HCT116 (cell line): ENCODE results near the gene NRXN2. TPM values are rescaled to one million over a fixed set of nuclear protein-coding genes. Genes with fewer than 3 reads are reported as not detected.

Source experiments
- ATAC-seq: fragments of 200-7000 bp; cut with Tn5 transposase; 2 replicates; pipeline ENCODE4 v1.9.1; 2020; ENCODE audit warnings: mild to moderate bottlenecking, moderate library complexity
- BruUV-seq: library from RNA; stranded (reverse); fragments of 400-500 nt; replicated peaks from 2 replicates; lab custom pipeline; 2021; lab: Mats Ljungman, UMichigan
- CTCF ChIA-PET: fragments of 300-600 bp; sonication (Branson Sonifier 250); formaldehyde crosslinking; loops from one replicate; lab custom pipeline; 2021; ENCODE audit warnings: antibody characterized with exemption; lab: Charles Lee
- POLR2A ChIA-PET: fragments of 300-600, 350-600 bp; sonication (Branson Sonifier 250); formaldehyde crosslinking; loops from one replicate; lab custom pipeline; 2021; ENCODE audit warnings: antibody characterized with exemption; lab: Charles Lee
- RAD21 ChIA-PET, 2 experiments: fragments of 300-600 bp; sonication (Branson Sonifier 250); formaldehyde crosslinking; loops; one replicate each; lab custom pipeline; 2023; ENCODE audit warnings: low total read pairs in 2 of 2; ENCODE audit not compliant: uncharacterized antibody in 2 of 2, unreplicated experiment in 2 of 2, low non-redundant PET in 1 of 2; lab: Charles Lee
- DNase-seq: peaks from one replicate; pipeline ENCODE4 v3.0.0-alpha.2; 2010; ENCODE audit warnings: low read depth, low spot score
- H2AFZ ChIP-seq: fragments of 200-600 bp; shearing (Covaris generic), sonication (generic); 2 replicates; pipeline ENCODE4 v1.6.1; 2017; ENCODE audit warnings: low read depth, mixed run types, mixed read lengths, antibody characterized with exemption, low read length; ENCODE audit not compliant: poor library complexity, severe bottlenecking
- H3K27ac ChIP-seq: 2 replicates; pipeline ENCODE4 v1.5.1; 2012; ENCODE audit warnings: low read depth, low read length
- H3K27me3 ChIP-seq: fragments of 200-600 bp; sonication (generic); 2 replicates; pipeline ENCODE4 v1.6.1; 2016; ENCODE audit warnings: mixed run types, low read length, mixed read lengths; ENCODE audit not compliant: insufficient read depth
- H3K36me3 ChIP-seq, 2 experiments: fragments of 200-500 bp in 1 of 2; fragments of 200-600 bp in 1 of 2; sonication (Bioruptor generic) in 1 of 2; sonication (generic) in 1 of 2; 2 replicates each; pipeline versions ENCODE4 v1.5.1 to v1.6.1; 2014 to 2016; ENCODE audit warnings: low read length in 2 of 2, inconsistent platforms in 1 of 2, mixed read lengths in 1 of 2, mixed run types in 1 of 2; ENCODE audit not compliant: insufficient read depth in 2 of 2, control insufficient read depth in 1 of 2
- H3K4me1 ChIP-seq, 2 experiments: fragments of 200-600 bp in 1 of 2; sonication (generic) in 1 of 2; 2 replicates each; pipeline versions ENCODE4 v1.5.1 to v1.6.1; 2012 to 2017; ENCODE audit warnings: low read length in 2 of 2, inconsistent platforms in 1 of 2, mild to moderate bottlenecking in 1 of 2, mixed read lengths in 1 of 2, mixed run types in 1 of 2, moderate library complexity in 1 of 2; ENCODE audit not compliant: insufficient read depth in 2 of 2, control insufficient read depth in 1 of 2
- H3K4me2 ChIP-seq: fragments of 200-600 bp; sonication (generic); 2 replicates; pipeline ENCODE4 v1.6.1; 2017; ENCODE audit warnings: mixed run types, low read length, mixed read lengths
- H3K4me3 ChIP-seq, 2 experiments: fragments of 200-600 bp in 1 of 2; sonication (generic) in 1 of 2; replicated peaks in 1 of 2; 2 replicates each; pipeline ENCODE4 v1.5.1; 2011 to 2016; ENCODE audit warnings: low read length in 2 of 2, control low read depth in 1 of 2, low read depth in 1 of 2, mild to moderate bottlenecking in 1 of 2, mixed read lengths in 1 of 2, mixed run types in 1 of 2
- H3K79me2 ChIP-seq: fragments of 200-600 bp; sonication (generic); 2 replicates; pipeline ENCODE4 v1.6.1; 2017; ENCODE audit warnings: mild to moderate bottlenecking, mixed run types, low read length, moderate library complexity, mixed read lengths; ENCODE audit not compliant: insufficient read depth
- H3K9ac ChIP-seq: fragments of 200-600 bp; sonication (generic); 2 replicates; pipeline ENCODE4 v1.6.1; 2016; ENCODE audit warnings: low read length, mixed read lengths
- H3K9me2 ChIP-seq: fragments of 200-600 bp; sonication (generic), shearing (Covaris generic); 2 replicates; pipeline ENCODE4 v1.6.1; 2017; ENCODE audit warnings: mixed run types, mild to moderate bottlenecking, moderate library complexity; ENCODE audit not compliant: insufficient read depth
- H3K9me3 ChIP-seq, 2 experiments: fragments of 200-500 bp in 1 of 2; fragments of 200-600 bp in 1 of 2; sonication (Bioruptor generic) in 1 of 2; sonication (generic) in 1 of 2; 2 replicates each; pipeline ENCODE4 v1.6.1; 2014 to 2017; ENCODE audit warnings: low read length in 2 of 2, mixed read lengths in 2 of 2, inconsistent platforms in 1 of 2, low read depth in 1 of 2, mild to moderate bottlenecking in 1 of 2, mixed run types in 1 of 2, moderate library complexity in 1 of 2; ENCODE audit not compliant: control insufficient read depth in 1 of 2, insufficient read depth in 1 of 2
- H4K20me1 ChIP-seq: fragments of 200-600 bp; sonication (generic), shearing (Covaris generic); 2 replicates; pipeline ENCODE4 v1.6.1; 2017; ENCODE audit warnings: mixed run types, mild to moderate bottlenecking, moderate library complexity; ENCODE audit not compliant: insufficient read depth
- ATF3 ChIP-seq: IDR thresholded peaks from 2 replicates; pipeline ENCODE4 v1.6.1; 2012
- EGR1 ChIP-seq: IDR thresholded peaks from 2 replicates; pipeline ENCODE4 v1.6.1; 2012; ENCODE audit warnings: low read depth
- ELF1 ChIP-seq: IDR thresholded peaks from 2 replicates; pipeline ENCODE4 v1.6.1; 2012; ENCODE audit warnings: low read depth, borderline replicate concordance
- EZH2 ChIP-seq: fragments of 200-600 bp; sonication (generic); IDR thresholded peaks from 2 replicates; pipeline ENCODE4 v1.6.1; 2017; ENCODE audit warnings: antibody characterized with exemption, mixed run types
- EZH2phosphoT487 ChIP-seq: fragments of 200-600 bp; IDR thresholded peaks from 2 replicates; pipeline ENCODE4 v1.6.1; 2018; ENCODE audit warnings: antibody characterized with exemption, borderline replicate concordance
- FOSL1 ChIP-seq: IDR thresholded peaks from 2 replicates; pipeline ENCODE4 v1.6.1; 2012; ENCODE audit warnings: low read depth
- JUND ChIP-seq: IDR thresholded peaks from 2 replicates; pipeline ENCODE4 v1.6.1; 2012
- MAX ChIP-seq: IDR thresholded peaks from 2 replicates; pipeline ENCODE4 v1.6.1; 2012
- POLR2A ChIP-seq: IDR thresholded peaks from 2 replicates; pipeline ENCODE4 v1.7.0; 2011; ENCODE audit warnings: borderline replicate concordance; ENCODE audit not compliant: insufficient read depth, insufficient read length; ENCODE audit errors: extremely low read depth
- POLR2AphosphoS5 ChIP-seq: IDR thresholded peaks from 2 replicates; pipeline ENCODE4 v1.6.1; 2011; ENCODE audit warnings: mild to moderate bottlenecking, low read depth, low read length, moderate library complexity
- RAD21 ChIP-seq: IDR thresholded peaks from 2 replicates; pipeline ENCODE4 v1.6.1; 2012; ENCODE audit warnings: low read depth, mild to moderate bottlenecking
- SIN3A ChIP-seq: IDR thresholded peaks from 2 replicates; pipeline ENCODE4 v1.6.1; 2012; ENCODE audit warnings: low read depth
- SP1 ChIP-seq: IDR thresholded peaks from 2 replicates; pipeline ENCODE4 v1.6.1; 2012; ENCODE audit warnings: low read depth
- SRF ChIP-seq: IDR thresholded peaks from 2 replicates; pipeline ENCODE4 v1.6.1; 2012; ENCODE audit warnings: low read depth
- YY1 ChIP-seq: IDR thresholded peaks from 2 replicates; pipeline ENCODE4 v1.6.1; 2011; ENCODE audit warnings: low read length, low read depth, moderate library complexity, mild to moderate bottlenecking; ENCODE audit not compliant: insufficient replicate concordance; ENCODE audit errors: extremely low read depth
- ZFX ChIP-seq: fragments of 450-650 bp; IDR thresholded peaks from 2 replicates; pipeline ENCODE4 v1.6.1; 2017
- intact Hi-C: fragments of 100-400 bp; cut with micrococcal nuclease; formaldehyde crosslinking; loops from 2 replicates; pipeline ENCODE4 v1.10.0; 2022
- total RNA-seq: library from RNA; stranded (reverse); gene quantifications from one replicate; pipeline ENCODE4 v1.2.1, GENCODE V29; 2021; ENCODE audit not compliant: unreplicated experiment
- TF ChIP-seq, protein P1 (sequence below): IDR thresholded peaks from 2 replicates; pipeline ENCODE4 v1.6.1; 2011; ENCODE audit warnings: mild to moderate bottlenecking, low read length, moderate library complexity; ENCODE audit not compliant: insufficient replicate concordance; ENCODE audit errors: extremely low read depth
- TF ChIP-seq, protein P2 (sequence below), 3 experiments: fragments of 200-600 bp in 1 of 3; sonication (generic) in 1 of 3; IDR thresholded peaks in 2 of 3; conservative IDR thresholded peaks in 1 of 3; 2 replicates each; pipeline ENCODE4 v1.5.1; 2012 to 2017; ENCODE audit warnings: low read depth in 2 of 3, low read length in 2 of 3, antibody characterized with exemption in 1 of 3, borderline replicate concordance in 1 of 3, control low read depth in 1 of 3, mild to moderate bottlenecking in 1 of 3, mixed read lengths in 1 of 3, mixed run types in 1 of 3, moderate library complexity in 1 of 3; ENCODE audit not compliant: insufficient read depth in 1 of 3

Gene NRXN2
- total RNA-seq, 1 experiment from 2014 or later: 1.5 TPM

DNA sequence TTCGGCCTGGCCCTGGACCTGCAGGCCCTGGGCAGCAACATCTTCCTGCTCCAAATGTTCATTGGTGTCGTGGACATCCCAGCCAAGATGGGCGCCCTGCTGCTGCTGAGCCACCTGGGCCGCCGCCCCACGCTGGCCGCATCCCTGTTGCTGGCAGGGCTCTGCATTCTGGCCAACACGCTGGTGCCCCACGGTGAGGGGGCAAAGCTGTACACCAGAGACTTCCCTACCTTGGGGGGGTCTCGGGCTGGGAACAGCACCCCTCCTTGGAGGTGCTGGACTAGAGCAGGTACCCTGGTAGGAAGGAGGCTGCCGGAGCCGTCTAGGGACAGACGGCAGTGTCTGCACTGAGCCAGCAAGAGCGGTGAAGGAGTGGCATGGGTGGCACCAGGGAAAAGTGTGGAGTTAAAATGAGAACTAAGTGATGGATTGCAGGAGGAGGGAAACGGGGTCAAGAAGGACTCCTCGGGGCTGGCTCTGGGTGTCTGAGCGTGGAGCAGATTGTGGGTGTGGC, 123.2 kb downstream of the NRXN2 start (continued):
- TF ChIP-seq, protein P1, sequence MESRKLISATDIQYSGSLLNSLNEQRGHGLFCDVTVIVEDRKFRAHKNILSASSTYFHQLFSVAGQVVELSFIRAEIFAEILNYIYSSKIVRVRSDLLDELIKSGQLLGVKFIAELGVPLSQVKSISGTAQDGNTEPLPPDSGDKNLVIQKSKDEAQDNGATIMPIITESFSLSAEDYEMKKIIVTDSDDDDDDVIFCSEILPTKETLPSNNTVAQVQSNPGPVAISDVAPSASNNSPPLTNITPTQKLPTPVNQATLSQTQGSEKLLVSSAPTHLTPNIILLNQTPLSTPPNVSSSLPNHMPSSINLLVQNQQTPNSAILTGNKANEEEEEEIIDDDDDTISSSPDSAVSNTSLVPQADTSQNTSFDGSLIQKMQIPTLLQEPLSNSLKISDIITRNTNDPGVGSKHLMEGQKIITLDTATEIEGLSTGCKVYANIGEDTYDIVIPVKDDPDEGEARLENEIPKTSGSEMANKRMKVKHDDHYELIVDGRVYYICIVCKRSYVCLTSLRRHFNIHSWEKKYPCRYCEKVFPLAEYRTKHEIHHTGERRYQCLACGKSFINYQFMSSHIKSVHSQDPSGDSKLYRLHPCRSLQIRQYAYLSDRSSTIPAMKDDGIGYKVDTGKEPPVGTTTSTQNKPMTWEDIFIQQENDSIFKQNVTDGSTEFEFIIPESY: no peak
- TF ChIP-seq EZH2phosphoT487 (no peak), ELF1 (no peak)

DNA sequence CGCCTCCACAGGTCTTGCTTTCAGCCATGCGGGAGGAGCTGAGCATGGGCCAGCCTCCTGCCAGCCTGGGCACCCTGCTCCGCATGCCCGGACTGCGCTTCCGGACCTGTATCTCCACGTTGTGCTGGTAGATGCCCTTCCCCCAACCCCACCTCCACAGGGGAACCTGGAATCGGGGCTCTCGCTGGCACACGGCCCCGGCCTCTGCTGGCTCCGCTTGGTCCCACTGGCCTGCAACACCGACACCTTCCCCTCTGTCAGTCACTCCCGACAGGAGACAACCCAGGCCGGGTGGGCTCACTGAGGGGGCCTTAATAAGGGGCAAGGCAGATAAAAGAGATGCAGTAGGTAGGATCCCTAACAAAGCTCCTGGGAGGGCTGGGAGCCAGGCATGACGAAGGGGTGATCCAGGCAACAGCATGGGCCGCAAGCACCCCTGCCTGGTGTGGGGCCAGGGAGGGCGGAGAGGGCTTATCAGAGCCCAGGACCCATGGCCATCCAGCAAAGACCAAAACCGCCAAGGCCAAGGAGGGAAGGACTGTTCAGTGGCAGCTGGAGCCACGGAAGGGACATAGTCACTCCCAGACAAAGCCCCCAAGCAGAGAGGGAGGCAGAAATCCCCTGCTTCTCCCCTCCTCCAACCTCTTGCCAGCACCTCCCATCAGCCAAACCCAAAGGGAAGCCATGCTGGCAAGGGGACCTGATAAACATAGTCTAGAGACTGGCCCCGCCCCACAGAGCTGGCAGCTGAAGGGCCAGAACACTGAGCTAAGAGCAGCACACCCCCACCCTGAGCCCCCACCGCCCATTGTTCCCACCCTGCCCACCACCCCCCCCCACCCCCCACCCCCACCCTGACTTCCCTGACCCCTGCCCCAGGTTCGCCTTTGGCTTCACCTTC, 124.0 kb downstream of the NRXN2 start:
- no peaks in the 10 kb centered on the region for H3K36me3 ChIP-seq
- ChIA-PET CTCF (interaction anchor here (0.8 kb wide), 1 partner anchor 47 kb away, joined by 3 read pairs; no protein-coding TSS in a partner anchor), RAD21 (no interaction called here), POLR2A (no interaction called here)
- no peak overlapping the region for H2AFZ ChIP-seq
- intact Hi-C loops: no loop called here
- ATAC-seq: no peak
- H3K9me3 ChIP-seq: no peaks in the 10 kb centered on the region
- H3K27ac ChIP-seq: no peak overlapping the region
- H3K9ac ChIP-seq: no peak overlapping the region
- no peaks in the 10 kb centered on the region for H3K9me2 ChIP-seq
- no peak overlapping the region for H3K4me2 ChIP-seq
- H3K4me3 ChIP-seq: no peak overlapping the region
- no TSS peak for BruUV-seq
- no peak for DNase-seq
- H3K79me2 ChIP-seq: no peaks in the 10 kb centered on the region
- H3K27me3 ChIP-seq: no peaks in the 10 kb centered on the region
- H3K4me1 ChIP-seq: no peaks in the 10 kb centered on the region
- no peaks in the 10 kb centered on the region for H4K20me1 ChIP-seq
- TF ChIP-seq EZH2phosphoT487 (no peak), FOSL1 (no peak), SRF (no peak), SP1 (no peak), POLR2A (no peak), YY1 (no peak), RAD21 (no peak), EGR1 (no peak), ZFX (no peak), POLR2AphosphoS5 (no peak), JUND (no peak), MAX (no peak), SIN3A (no peak), EZH2 (no peak), ATF3 (no peak)
- TF ChIP-seq, protein P2, sequence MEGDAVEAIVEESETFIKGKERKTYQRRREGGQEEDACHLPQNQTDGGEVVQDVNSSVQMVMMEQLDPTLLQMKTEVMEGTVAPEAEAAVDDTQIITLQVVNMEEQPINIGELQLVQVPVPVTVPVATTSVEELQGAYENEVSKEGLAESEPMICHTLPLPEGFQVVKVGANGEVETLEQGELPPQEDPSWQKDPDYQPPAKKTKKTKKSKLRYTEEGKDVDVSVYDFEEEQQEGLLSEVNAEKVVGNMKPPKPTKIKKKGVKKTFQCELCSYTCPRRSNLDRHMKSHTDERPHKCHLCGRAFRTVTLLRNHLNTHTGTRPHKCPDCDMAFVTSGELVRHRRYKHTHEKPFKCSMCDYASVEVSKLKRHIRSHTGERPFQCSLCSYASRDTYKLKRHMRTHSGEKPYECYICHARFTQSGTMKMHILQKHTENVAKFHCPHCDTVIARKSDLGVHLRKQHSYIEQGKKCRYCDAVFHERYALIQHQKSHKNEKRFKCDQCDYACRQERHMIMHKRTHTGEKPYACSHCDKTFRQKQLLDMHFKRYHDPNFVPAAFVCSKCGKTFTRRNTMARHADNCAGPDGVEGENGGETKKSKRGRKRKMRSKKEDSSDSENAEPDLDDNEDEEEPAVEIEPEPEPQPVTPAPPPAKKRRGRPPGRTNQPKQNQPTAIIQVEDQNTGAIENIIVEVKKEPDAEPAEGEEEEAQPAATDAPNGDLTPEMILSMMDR (IDR thresholded peaks at IDR 0.05 in 2 of 3, conservative IDR thresholded peaks at IDR 0.05 in 1 of 3; ENCODE audit: borderline replicate concordance in 1 of 3, insufficient read depth in 1 of 3, low read depth in 2 of 3, low read length in 2 of 3): no peak
- TF ChIP-seq, protein P1: no peak
